LNCaP clone FGC (cell line): ENCODE results near the gene SHBG.

Experiments
- DNase-seq: peaks from one replicate; pipeline ENCODE4 v3.0.0-alpha.2; 2011; ENCODE audit warnings: low read depth
- H3K4me3 ChIP-seq: 2 replicates; pipeline ENCODE4 v1.5.1; 2011; ENCODE audit warnings: mild to moderate bottlenecking, low read depth, low read length, control low read depth
- CTCF ChIP-seq: IDR thresholded peaks from 2 replicates; pipeline ENCODE4 v1.5.1; 2012; ENCODE audit warnings: mild to moderate bottlenecking; ENCODE audit not compliant: control insufficient read depth, insufficient read depth; ENCODE audit errors: extremely low read depth

Gene SHBG

GRCh38 chr17:7656958-7657609, 27.1 kb downstream of the SHBG start:
- DNase-seq = no peak
- H3K4me3 ChIP-seq = no peak overlapping the region
- no peak for TF ChIP-seq CTCF

GRCh38 chr17:7667656-7668406, 37.9 kb downstream of the SHBG start:
- no peak for TF ChIP-seq CTCF
- no peak for DNase-seq
- no peak overlapping the region for H3K4me3 ChIP-seq

GRCh38 chr17:7668482-7668881, 38.5 kb downstream of the SHBG start:
- H3K4me3 ChIP-seq = no peak overlapping the region
- no peak for DNase-seq
- TF ChIP-seq CTCF = no peak

- no peak for DNase-seq
These were observed 43.3 kb downstream of the SHBG start for GRCh38 chr17:7673239-7673638.

GRCh38 chr17:7674934-7675333, 45.0 kb downstream of the SHBG start:
- H3K4me3 ChIP-seq = no peak overlapping the region
- no peak for DNase-seq
- TF ChIP-seq CTCF = no peak

More at GRCh38 chr17:7673239-7673638, 43.3 kb downstream of the SHBG start:
- no peak overlapping the region for H3K4me3 ChIP-seq
- peak; percentile 51 for TF ChIP-seq CTCF

GRCh38 chr17:7676533-7676932, 46.6 kb downstream of the SHBG start:
- DNase-seq = no peak
- no peak for TF ChIP-seq CTCF
- H3K4me3 ChIP-seq = no peak overlapping the region
